ENCODE data around the gene CPNE1.

The CPNE1 gene

GRCh38 chr20:35598476-35598875 is 66.2 kb downstream of the CPNE1 start:
- Histone ChIP-seq H2AFZ (ENCODE audit: low read length, unreplicated experiment) (no peak overlapping the region), H3K27ac (ENCODE audit: low read depth, low read length) (no peak overlapping the region), H3K4me1 (ENCODE audit: control insufficient read depth, insufficient read depth, low read length, unreplicated experiment) (no peaks in the 10 kb centered on the region), H3K79me2 (ENCODE audit: control insufficient read depth, insufficient read depth, low read length, unreplicated experiment) (no peaks in the 10 kb centered on the region), H3K36me3 (ENCODE audit: insufficient read depth, low read length) (0 out of 2 replicates have a peak, but pooled peaks cover 3% of the 10 kb centered on the region), H3K27me3 (ENCODE audit: insufficient read depth, low read length) (no peaks in the 10 kb centered on the region), H3K4me3 (ENCODE audit: low read depth, low read length) (no peak overlapping the region)

GRCh38 chr20:35597186-35597585 is 67.5 kb downstream of the CPNE1 start:
- Histone ChIP-seq H3K79me2 (ENCODE audit: control insufficient read depth, insufficient read depth, low read length, unreplicated experiment) (no peaks in the 10 kb centered on the region), H3K4me3 (ENCODE audit: low read depth, low read length) (no peak overlapping the region), H3K27me3 (ENCODE audit: insufficient read depth, low read length) (no peaks in the 10 kb centered on the region), H3K4me1 (ENCODE audit: control insufficient read depth, insufficient read depth, low read length, unreplicated experiment) (no peaks in the 10 kb centered on the region), H2AFZ (ENCODE audit: low read length, unreplicated experiment) (no peak overlapping the region), H3K27ac (ENCODE audit: low read depth, low read length) (no peak overlapping the region), H3K36me3 (ENCODE audit: insufficient read depth, low read length) (0 out of 2 replicates have a peak, but pooled peaks cover 3% of the 10 kb centered on the region)

DNA sequence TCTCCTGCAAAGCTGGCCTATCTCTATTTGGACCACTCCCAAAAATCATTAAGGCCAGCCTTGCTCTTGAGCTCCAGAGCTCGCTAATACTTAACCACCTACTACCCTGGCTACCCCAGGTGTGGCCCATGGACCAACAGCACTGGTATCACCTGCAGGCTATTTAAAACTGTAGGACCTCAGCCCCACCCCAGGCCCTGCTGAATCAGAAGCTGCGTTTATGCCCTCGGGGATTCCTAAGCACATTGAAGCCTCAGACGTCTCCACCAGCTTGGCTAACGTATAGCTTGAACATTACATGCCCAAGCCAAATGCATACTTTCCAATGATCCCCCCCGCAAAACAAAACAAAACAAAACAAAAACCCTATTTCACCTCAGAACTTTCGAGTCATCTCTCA is 68.8 kb downstream of the CPNE1 start:
- H3K79me2 ChIP-seq (ENCODE audit: control insufficient read depth, insufficient read depth, low read length, unreplicated experiment), result no peaks in the 10 kb centered on the region
- no peaks in the 10 kb centered on the region for H3K27me3 ChIP-seq (ENCODE audit: insufficient read depth, low read length)
- H2AFZ ChIP-seq (ENCODE audit: low read length, unreplicated experiment), result no peak overlapping the region
- 0 out of 2 replicates have a peak, but pooled peaks cover 7% of the 10 kb centered on the region for H3K36me3 ChIP-seq (ENCODE audit: insufficient read depth, low read length)
- no peak overlapping the region for H3K27ac ChIP-seq (ENCODE audit: low read depth, low read length)
- no peaks in the 10 kb centered on the region for H3K4me1 ChIP-seq (ENCODE audit: control insufficient read depth, insufficient read depth, low read length, unreplicated experiment)
- no peak overlapping the region for H3K4me3 ChIP-seq (ENCODE audit: low read depth, low read length)

- no peak overlapping the region for H3K27ac ChIP-seq (ENCODE audit: low read depth, low read length)
- H3K4me1 ChIP-seq (ENCODE audit: control insufficient read depth, insufficient read depth, low read length, unreplicated experiment), result no peaks in the 10 kb centered on the region
- no peak overlapping the region for H3K4me3 ChIP-seq (ENCODE audit: low read depth, low read length)
- H3K36me3 ChIP-seq (ENCODE audit: insufficient read depth, low read length), result 0 out of 2 replicates have a peak, but pooled peaks cover 7% of the 10 kb centered on the region
- no peak overlapping the region for H2AFZ ChIP-seq (ENCODE audit: low read length, unreplicated experiment)
- H3K79me2 ChIP-seq (ENCODE audit: control insufficient read depth, insufficient read depth, low read length, unreplicated experiment), result no peaks in the 10 kb centered on the region
- H3K27me3 ChIP-seq (ENCODE audit: insufficient read depth, low read length), result no peaks in the 10 kb centered on the region
These were observed 69.2 kb downstream of the CPNE1 start for GRCh38 chr20:35595456-35595855.

DNA sequence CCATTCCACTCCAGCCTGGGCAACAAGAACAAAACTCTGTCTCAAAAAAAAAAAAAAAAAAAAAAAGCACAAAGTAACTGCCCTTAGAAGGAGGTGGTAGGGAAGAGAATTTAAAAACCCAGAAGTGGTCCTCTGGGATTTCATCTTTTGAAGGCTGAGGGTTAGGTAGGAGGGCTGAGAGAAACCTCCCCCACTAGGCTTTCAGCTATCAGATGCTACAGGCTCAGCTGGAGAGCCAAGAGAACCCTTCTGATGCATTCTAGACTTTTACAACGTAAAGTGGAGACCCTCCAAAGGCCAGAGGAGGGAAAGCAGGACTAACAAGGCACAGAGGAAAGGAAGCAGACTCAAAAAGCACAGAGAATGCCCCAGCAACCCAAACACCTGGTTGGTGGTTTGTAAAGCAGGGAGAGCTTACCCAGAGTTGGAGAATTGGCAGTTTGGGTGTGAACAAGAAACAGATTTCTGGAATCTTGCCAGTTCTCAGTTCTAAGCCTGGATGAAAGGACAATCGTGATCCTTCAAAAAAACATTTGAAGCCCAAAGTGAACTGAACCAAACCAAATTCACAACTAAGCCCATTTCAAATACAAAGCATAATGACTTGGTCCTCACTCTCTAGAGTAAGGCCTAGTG is 72.2 kb downstream of the CPNE1 start:
- Histone ChIP-seq H2AFZ (ENCODE audit: low read length, unreplicated experiment) (no peak overlapping the region), H3K27me3 (ENCODE audit: insufficient read depth, low read length) (no peaks in the 10 kb centered on the region), H3K4me3 (ENCODE audit: low read depth, low read length) (no peak overlapping the region), H3K36me3 (ENCODE audit: insufficient read depth, low read length) (0 out of 2 replicates have a peak, but pooled peaks cover 7% of the 10 kb centered on the region), H3K79me2 (ENCODE audit: control insufficient read depth, insufficient read depth, low read length, unreplicated experiment) (no peaks in the 10 kb centered on the region), H3K27ac (ENCODE audit: low read depth, low read length) (no peak overlapping the region), H3K4me1 (ENCODE audit: control insufficient read depth, insufficient read depth, low read length, unreplicated experiment) (no peaks in the 10 kb centered on the region)

GRCh38 chr20:35588397-35588796 is 76.3 kb downstream of the CPNE1 start:
- Histone ChIP-seq H3K4me1 (ENCODE audit: control insufficient read depth, insufficient read depth, low read length, unreplicated experiment) (no peaks in the 10 kb centered on the region), H3K4me3 (ENCODE audit: low read depth, low read length) (no peak overlapping the region), H2AFZ (ENCODE audit: low read length, unreplicated experiment) (no peak overlapping the region), H3K36me3 (ENCODE audit: insufficient read depth, low read length) (0 out of 2 replicates have a peak, but pooled peaks cover 4% of the 10 kb centered on the region), H3K27ac (ENCODE audit: low read depth, low read length) (no peak overlapping the region), H3K27me3 (ENCODE audit: insufficient read depth, low read length) (no peaks in the 10 kb centered on the region), H3K79me2 (ENCODE audit: control insufficient read depth, insufficient read depth, low read length, unreplicated experiment) (no peaks in the 10 kb centered on the region)

- Histone ChIP-seq H2AFZ (ENCODE audit: low read length, unreplicated experiment) (no peak overlapping the region), H3K36me3 (ENCODE audit: insufficient read depth, low read length) (peaks cover 13% of the 10 kb centered on the region; the same call in 1 of the 2 replicates)
These were observed 77.3 kb downstream of the CPNE1 start for GRCh38 chr20:35587436-35587835.

GRCh38 chr20:35586751-35587425 is 77.8 kb downstream of the CPNE1 start:
- Histone ChIP-seq H2AFZ (ENCODE audit: low read length, unreplicated experiment) (no peak overlapping the region), H3K27me3 (ENCODE audit: insufficient read depth, low read length) (no peaks in the 10 kb centered on the region), H3K27ac (ENCODE audit: low read depth, low read length) (no peak overlapping the region), H3K4me1 (ENCODE audit: control insufficient read depth, insufficient read depth, low read length, unreplicated experiment) (no peaks in the 10 kb centered on the region), H3K79me2 (ENCODE audit: control insufficient read depth, insufficient read depth, low read length, unreplicated experiment) (no peaks in the 10 kb centered on the region), H3K36me3 (ENCODE audit: insufficient read depth, low read length) (peaks cover 19% of the 10 kb centered on the region; the same call in 1 of the 2 replicates), H3K4me3 (ENCODE audit: low read depth, low read length) (no peak overlapping the region)

More at GRCh38 chr20:35587436-35587835, 77.3 kb downstream of the CPNE1 start:
- no peaks in the 10 kb centered on the region for H3K27me3 ChIP-seq (ENCODE audit: insufficient read depth, low read length)
- no peak overlapping the region for H3K27ac ChIP-seq (ENCODE audit: low read depth, low read length)
- H3K4me1 ChIP-seq (ENCODE audit: control insufficient read depth, insufficient read depth, low read length, unreplicated experiment), result no peaks in the 10 kb centered on the region
- no peaks in the 10 kb centered on the region for H3K79me2 ChIP-seq (ENCODE audit: control insufficient read depth, insufficient read depth, low read length, unreplicated experiment)
- H3K4me3 ChIP-seq (ENCODE audit: low read depth, low read length), result no peak overlapping the region

DNA sequence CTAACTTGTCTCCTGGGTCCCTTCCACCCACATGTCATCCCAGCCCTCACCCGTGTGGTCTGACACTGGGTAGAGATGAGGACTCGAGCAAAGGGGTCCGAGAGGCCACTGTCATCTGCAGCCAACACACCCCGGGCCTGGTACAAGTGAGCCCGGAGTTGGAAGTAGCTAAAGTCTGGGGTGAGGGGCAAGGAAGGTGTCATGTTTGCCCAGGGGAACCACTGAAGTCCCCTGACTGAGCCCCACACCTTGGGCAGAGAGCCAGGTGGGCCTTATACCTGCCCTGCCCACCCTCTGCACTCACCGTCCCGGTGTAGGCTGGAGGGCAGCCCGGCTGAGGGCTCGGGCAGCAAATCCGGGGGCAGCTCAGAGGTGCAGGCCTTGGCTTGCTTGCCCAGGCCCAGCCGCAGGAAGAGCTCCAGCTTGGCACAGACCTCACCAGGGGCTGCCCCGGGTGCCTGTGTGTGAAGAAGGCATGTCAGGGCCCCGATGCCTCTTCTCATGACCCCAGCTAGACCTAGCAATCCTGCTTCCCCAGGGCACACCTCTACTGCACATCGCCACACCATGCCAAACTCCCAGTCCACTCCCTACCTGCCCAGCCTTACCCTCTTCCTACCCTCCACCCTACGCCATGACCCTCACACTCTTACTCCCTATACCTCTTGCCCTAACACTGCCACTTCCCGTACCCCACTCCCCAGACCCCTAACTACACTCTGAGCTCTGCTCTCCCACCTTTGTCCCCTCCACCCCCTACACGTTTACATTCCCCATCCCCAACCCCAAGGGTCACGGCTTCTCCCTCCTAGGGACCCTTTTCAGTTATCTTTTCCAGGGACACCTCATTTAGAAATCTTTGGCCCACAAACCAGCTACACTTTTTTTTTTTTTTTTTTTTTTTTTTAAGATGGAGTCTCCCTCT is 80.8 kb downstream of the CPNE1 start:
- no peaks in the 10 kb centered on the region for H3K79me2 ChIP-seq (ENCODE audit: control insufficient read depth, insufficient read depth, low read length, unreplicated experiment)
- H3K36me3 ChIP-seq (ENCODE audit: insufficient read depth, low read length), result peaks cover 21% of the 10 kb centered on the region
- H3K4me3 ChIP-seq (ENCODE audit: low read depth, low read length), result no peak overlapping the region

DNA sequence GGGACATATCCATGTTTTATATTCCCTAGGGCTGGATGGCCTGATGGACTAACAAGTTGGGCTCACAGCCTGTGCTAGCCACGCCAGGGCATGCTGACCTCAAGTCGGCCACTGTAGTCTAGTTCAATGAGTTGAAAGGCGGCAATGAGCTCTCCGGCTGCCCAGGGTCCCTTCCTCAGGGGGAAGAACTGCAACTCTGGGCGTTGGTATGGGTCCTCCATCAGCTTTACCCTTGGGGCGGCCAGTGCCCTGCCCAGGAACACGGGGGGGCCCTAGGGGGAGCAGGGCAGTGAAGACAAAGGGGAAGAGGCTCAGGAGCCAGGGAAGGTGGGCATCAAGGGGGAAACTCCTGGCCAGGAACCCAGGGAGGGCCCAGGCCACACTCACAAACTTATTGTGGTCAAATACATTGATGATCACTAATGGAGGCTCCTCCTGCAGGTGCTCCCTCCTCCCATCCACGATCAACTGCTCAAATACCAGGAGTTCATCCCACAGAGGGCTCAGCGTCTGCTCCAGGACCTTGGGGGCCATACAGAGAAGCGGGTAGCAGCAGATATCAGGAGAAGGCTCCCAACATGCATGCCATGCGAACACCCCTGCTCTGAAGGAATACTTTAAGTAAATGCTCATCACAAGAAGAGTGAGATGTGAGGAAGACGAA is 81.8 kb downstream of the CPNE1 start:
- Histone ChIP-seq H3K4me1 (ENCODE audit: control insufficient read depth, insufficient read depth, low read length, unreplicated experiment) (no peaks in the 10 kb centered on the region), H3K27me3 (ENCODE audit: insufficient read depth, low read length) (no peaks in the 10 kb centered on the region), H3K4me3 (ENCODE audit: low read depth, low read length) (no peak overlapping the region), H2AFZ (ENCODE audit: low read length, unreplicated experiment) (no peak overlapping the region), H3K27ac (ENCODE audit: low read depth, low read length) (no peak overlapping the region), H3K79me2 (ENCODE audit: control insufficient read depth, insufficient read depth, low read length, unreplicated experiment) (no peaks in the 10 kb centered on the region), H3K36me3 (ENCODE audit: insufficient read depth, low read length) (peaks cover 21% of the 10 kb centered on the region)

More for the DNA sequence above, 80.8 kb downstream of the CPNE1 start:
- Histone ChIP-seq H3K4me1 (ENCODE audit: control insufficient read depth, insufficient read depth, low read length, unreplicated experiment) (no peaks in the 10 kb centered on the region), H2AFZ (ENCODE audit: low read length, unreplicated experiment) (no peak overlapping the region), H3K27me3 (ENCODE audit: insufficient read depth, low read length) (no peaks in the 10 kb centered on the region), H3K27ac (ENCODE audit: low read depth, low read length) (no peak overlapping the region)

All from ACC112 (cell line).